SU-DHL-6 (cell line): ENCODE measurements around the gene CSNK1A1.

ENCODE experiments used
- CTCF ChIP-seq: fragments of 200-600 bp; sonication (generic); IDR thresholded peaks from one replicate; pipeline ENCODE4 v1.5.1; 2017; ENCODE audit warnings: antibody characterized with exemption, mild to moderate bottlenecking, low read length, moderate library complexity; ENCODE audit not compliant: insufficient read depth, poor library complexity, severe bottlenecking
- EZH2phosphoT487 ChIP-seq: fragments of 200-600 bp; sonication (generic), shearing (Covaris generic); conservative IDR thresholded peaks from 2 replicates; pipeline ENCODE4 v1.6.1; 2018; ENCODE audit warnings: mild to moderate bottlenecking, antibody characterized with exemption, low read length, moderate library complexity, mixed read lengths

- TF ChIP-seq CTCF (peak; percentile 84), EZH2phosphoT487 (no peak)
Measured at GRCh38 chr5:149551227-149552037, at the start of gene CSNK1A1.
